Measurements from ENCODE around the gene SLC13A5. TPM values are rescaled to one million over a fixed set of nuclear protein-coding genes. Genes with fewer than 3 reads are reported as not detected.
"Not testable (repeated sequence)": the region's sequence is repeated elsewhere in the genome, so short reads cannot be mapped to it uniquely, and the experiment has no call there.

Gene SLC13A5
- total RNA-seq (2014; rRNA removed; shearing (Covaris generic)): not detected in 2 replicates

GRCh38 chr17:6713130-6713917 is at the start of gene SLC13A5:
SLC13A5 (minus strand) TSS chr17:6713369; CDS start chr17:6713333, 36 bp downstream.
- DNase-seq (ENCODE audit: low read depth): no peak

- no peak for DNase-seq (ENCODE audit: low read depth)
Observed at GRCh38 chr17:6761779-6762178, 48.6 kb upstream of the SLC13A5 start.

GRCh38 chr17:6757747-6758146 is 44.6 kb upstream of the SLC13A5 start:
- no peak for DNase-seq (ENCODE audit: low read depth)

- no peak for DNase-seq (ENCODE audit: low read depth)
Observed at GRCh38 chr17:6756425-6757031, 43.4 kb upstream of the SLC13A5 start.

- DNase-seq (ENCODE audit: low read depth): peak; percentile 82
Observed at GRCh38 chr17:6755731-6756184, 42.6 kb upstream of the SLC13A5 start, which contains the start of gene XAF1. XAF1 (plus strand) TSS chr17:6756046; CDS start chr17:6756079, 33 bp downstream.

- DNase-seq (ENCODE audit: low read depth): no peak
Observed at GRCh38 chr17:6755281-6755680, 42.1 kb upstream of the SLC13A5 start.

GRCh38 chr17:6753546-6753945 is 40.4 kb upstream of the SLC13A5 start:
- DNase-seq (ENCODE audit: low read depth): no peak

- peak; percentile 96 for DNase-seq (ENCODE audit: low read depth)
Observed at GRCh38 chr17:6753006-6753445, 39.9 kb upstream of the SLC13A5 start.

- peak; percentile 99 for DNase-seq (ENCODE audit: low read depth)
Observed at GRCh38 chr17:6752068-6752909, 39.1 kb upstream of the SLC13A5 start.

- peak; percentile 33 for DNase-seq (ENCODE audit: low read depth)
Observed at GRCh38 chr17:6749519-6749918, 36.4 kb upstream of the SLC13A5 start.

GRCh38 chr17:6748617-6749016 is 35.4 kb upstream of the SLC13A5 start:
- DNase-seq (ENCODE audit: low read depth): no peak

- not testable (repeated sequence) for DNase-seq (ENCODE audit: low read depth)
Observed at GRCh38 chr17:6746665-6747064, 33.5 kb upstream of the SLC13A5 start.

- DNase-seq (ENCODE audit: low read depth): no peak
Observed at GRCh38 chr17:6729531-6729930, 16.4 kb upstream of the SLC13A5 start.

GRCh38 chr17:6724009-6724408 is 10.8 kb upstream of the SLC13A5 start:
- DNase-seq (ENCODE audit: low read depth): no peak

- no peak for DNase-seq (ENCODE audit: low read depth)
Observed at GRCh38 chr17:6721744-6722143, 8.6 kb upstream of the SLC13A5 start.

GRCh38 chr17:6716736-6717135 is 3.6 kb upstream of the SLC13A5 start:
- no peak for DNase-seq (ENCODE audit: low read depth)

- DNase-seq (ENCODE audit: low read depth): no peak
Observed at GRCh38 chr17:6714315-6714874, 1.2 kb upstream of the SLC13A5 start.

- DNase-seq (ENCODE audit: low read depth): no peak
Observed at GRCh38 chr17:6713918-6714271, 726 bp upstream of the SLC13A5 start.

- DNase-seq (ENCODE audit: low read depth): no peak
Observed at GRCh38 chr17:6712854-6713129, 377 bp downstream of the SLC13A5 start.

- peak; percentile 63 for DNase-seq (ENCODE audit: low read depth)
Observed at GRCh38 chr17:6712058-6712853, 913 bp downstream of the SLC13A5 start.

GRCh38 chr17:6711681-6712057 is 1.5 kb downstream of the SLC13A5 start:
- DNase-seq (ENCODE audit: low read depth): no peak

All from M059J (cell line).